IMR-90 (cell line): Measurements from ENCODE around the gene CYP2J2.

Experiments used
- CTCF ChIP-seq: conservative IDR thresholded peaks from 2 replicates; pipeline ENCODE4 v1.5.1; 2012; ENCODE audit warnings: mild to moderate bottlenecking, low read depth, low read length, improper control_type of control experiment
- ELK1 ChIP-seq: fragments of 150-350 bp; IDR thresholded peaks from 2 replicates; pipeline ENCODE4 v1.6.1; 2016; ENCODE audit warnings: low read depth, mild to moderate bottlenecking, low read length, moderate library complexity, borderline replicate concordance
- MAFK ChIP-seq: IDR thresholded peaks from 2 replicates; pipeline ENCODE4 v1.6.1; 2012; ENCODE audit warnings: low read depth, low read length, improper control_type of control experiment
- MAZ ChIP-seq: IDR thresholded peaks from 2 replicates; pipeline ENCODE4 v1.6.1; 2012; ENCODE audit warnings: low read depth, mild to moderate bottlenecking, low read length, improper control_type of control experiment, moderate library complexity, borderline replicate concordance
- POLR2A ChIP-seq: IDR thresholded peaks from 2 replicates; pipeline ENCODE4 v1.6.1; 2012; ENCODE audit warnings: mild to moderate bottlenecking, low read depth, low read length
- RAD21 ChIP-seq: IDR thresholded peaks from 2 replicates; pipeline ENCODE4 v1.6.1; 2012; ENCODE audit warnings: low read length, improper control_type of control experiment
- RCOR1 ChIP-seq: IDR thresholded peaks from 2 replicates; pipeline ENCODE4 v1.6.1; 2012; ENCODE audit warnings: mild to moderate bottlenecking, low read length, improper control_type of control experiment; ENCODE audit not compliant: insufficient replicate concordance
- USF2 ChIP-seq: fragments of 150-350 bp; IDR thresholded peaks from 2 replicates; pipeline ENCODE4 v1.6.1; 2017; ENCODE audit warnings: mild to moderate bottlenecking, antibody characterized with exemption, low read length, low read depth

- TF ChIP-seq CTCF, result no peak
- TF ChIP-seq POLR2A, result no peak
- no peak for TF ChIP-seq RAD21
- TF ChIP-seq MAFK, result no peak
- no peak for TF ChIP-seq USF2
- no peak for TF ChIP-seq RCOR1
- no peak for TF ChIP-seq MAZ
- no peak for TF ChIP-seq ELK1
These were observed 22.4 kb upstream of the CYP2J2 start for GRCh38 chr1:59948990-59949389.
